ENCODE measurements around the gene RAB6B. TPM values are rescaled to one million over a fixed set of nuclear protein-coding genes. Genes with fewer than 3 reads are reported as not detected.

Gene RAB6B
- total RNA-seq, 1 donor from 2014 or later = 0.61 TPM

DNA sequence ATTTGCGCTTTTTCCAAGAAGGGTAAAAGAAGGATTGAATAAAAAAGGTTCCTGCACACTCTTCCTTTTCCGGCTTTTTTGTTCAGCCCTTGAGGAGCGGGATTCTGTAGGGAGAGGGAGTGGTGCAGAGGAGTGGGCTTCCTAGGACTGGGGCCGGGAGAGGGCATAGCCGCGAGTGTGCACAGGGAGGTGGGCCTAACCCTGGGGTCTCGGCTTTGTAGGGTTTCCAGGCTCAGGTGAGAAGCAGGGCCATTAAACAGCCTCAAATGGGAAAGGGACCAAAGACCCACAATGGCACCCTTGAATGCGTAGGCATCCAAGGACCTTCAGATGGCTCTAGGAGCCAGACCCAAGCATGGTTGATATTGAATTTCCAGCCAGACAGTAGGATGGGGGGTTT lies 35.4 kb upstream of the RAB6B start:
- intact Hi-C loops (cut with micrococcal nuclease) = loop anchor here (5.0 kb wide), 1 partner anchor 281 kb away; no protein-coding TSS in a partner anchor

DNA sequence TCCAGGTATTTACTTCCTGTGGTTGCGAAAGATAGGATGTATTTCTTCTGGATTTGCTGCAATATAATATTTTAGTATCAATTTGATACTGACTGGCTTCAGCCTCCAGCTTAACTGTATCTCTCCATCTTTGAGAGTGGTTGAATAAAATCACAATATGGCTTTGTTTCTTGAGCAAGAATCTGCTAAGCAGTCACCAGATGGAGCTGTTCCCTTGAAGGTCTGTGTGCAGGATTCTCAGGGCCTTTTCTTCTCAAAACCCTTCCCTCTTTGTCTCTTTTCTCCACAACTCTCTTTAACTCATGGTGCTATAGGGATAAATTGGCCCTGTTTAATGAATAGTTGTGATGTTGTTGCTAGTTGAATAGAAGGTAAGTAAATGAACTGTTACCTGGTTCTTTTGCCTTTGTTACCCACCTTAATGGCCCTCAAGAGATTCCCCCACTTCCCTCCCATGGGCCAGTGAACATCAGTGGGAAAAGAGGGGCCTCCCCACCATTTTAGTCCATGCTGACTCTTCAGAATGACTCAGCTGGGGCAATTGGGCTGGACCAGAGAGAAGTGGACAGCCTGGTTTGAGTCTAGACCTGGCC lies 34.8 kb upstream of the RAB6B start:
- intact Hi-C loops (cut with micrococcal nuclease) = loop anchor here (1.0 to 5.0 kb wide), 3 partner anchors 282 to 544 kb away; no protein-coding TSS in a partner anchor

DNA sequence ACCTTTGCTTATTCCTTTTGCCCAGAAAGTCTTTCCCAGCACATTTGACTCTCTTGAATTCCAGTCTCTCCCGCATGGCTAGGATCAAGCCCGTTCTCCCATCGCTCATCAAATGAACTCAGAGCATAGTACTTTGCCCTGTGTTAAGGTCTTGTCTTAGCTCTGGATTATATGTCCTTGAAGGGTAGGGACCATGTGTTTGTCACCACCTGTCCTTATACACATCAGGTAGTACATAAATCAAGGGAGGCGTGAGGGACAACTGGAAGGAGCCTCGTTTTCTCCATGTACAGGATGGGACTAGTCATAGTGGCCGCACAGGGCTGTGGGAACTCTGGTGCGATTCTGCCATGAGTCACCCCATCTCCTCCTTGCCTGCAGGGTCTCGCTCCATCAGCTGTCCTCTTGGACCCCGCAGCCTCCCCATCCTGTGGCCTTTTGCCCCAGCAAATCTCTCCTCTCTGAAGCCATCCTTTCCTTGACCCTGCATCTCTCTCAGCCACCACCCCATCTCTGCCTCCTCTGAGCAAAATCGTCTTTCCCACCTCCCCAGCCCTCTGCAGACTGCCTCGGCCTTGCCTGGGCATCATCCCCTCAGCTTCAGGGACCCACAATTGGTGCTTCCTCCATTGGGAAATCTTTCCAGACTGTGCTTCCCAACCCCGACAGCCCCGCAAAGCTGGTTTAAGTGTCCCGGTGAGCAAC lies 33.4 kb upstream of the RAB6B start:
- intact Hi-C loops (cut with micrococcal nuclease) = loop anchor here (10.0 kb wide), 1 partner anchor 424 kb away; no protein-coding TSS in a partner anchor

DNA sequence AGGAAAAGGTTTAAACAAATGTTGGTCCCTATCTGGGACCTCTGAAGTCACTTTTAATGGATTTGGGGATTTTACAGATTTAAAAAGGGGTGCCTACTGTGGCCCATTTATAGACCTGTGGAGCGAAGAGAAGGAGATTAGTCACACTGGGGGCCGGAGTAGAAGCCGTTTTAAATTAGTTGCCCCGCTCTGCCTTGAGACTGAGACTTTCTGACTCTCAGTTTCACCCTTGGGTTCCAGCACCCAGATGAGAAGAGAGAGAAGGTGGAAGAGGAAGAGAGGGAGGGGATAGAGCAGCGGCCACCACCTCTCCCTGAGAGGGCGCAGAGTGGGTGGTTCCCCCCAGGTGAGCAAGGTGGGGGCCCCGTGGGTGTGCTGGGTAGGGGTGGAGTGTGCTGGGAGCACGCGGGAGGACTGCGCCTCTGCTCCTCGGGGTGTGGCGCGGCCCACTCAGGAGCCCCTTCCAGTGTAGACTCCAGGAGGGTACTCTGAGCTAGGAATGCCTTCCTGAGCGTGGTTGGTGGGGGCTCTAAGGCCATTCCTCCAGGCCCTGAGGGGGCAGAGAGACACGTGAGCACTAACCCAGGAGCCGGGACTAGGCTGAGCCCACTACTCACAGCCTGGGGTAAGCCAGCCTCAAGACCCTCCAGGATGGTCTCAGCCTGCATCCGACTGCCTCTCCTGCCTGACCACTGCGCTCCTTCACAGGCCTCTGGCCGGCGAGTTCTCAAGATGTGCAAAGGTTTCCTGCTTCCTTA lies 32.6 kb upstream of the RAB6B start:
- intact Hi-C loops (cut with micrococcal nuclease) = loop anchor here (10.0 kb wide), 1 partner anchor 424 kb away; no protein-coding TSS in a partner anchor

DNA sequence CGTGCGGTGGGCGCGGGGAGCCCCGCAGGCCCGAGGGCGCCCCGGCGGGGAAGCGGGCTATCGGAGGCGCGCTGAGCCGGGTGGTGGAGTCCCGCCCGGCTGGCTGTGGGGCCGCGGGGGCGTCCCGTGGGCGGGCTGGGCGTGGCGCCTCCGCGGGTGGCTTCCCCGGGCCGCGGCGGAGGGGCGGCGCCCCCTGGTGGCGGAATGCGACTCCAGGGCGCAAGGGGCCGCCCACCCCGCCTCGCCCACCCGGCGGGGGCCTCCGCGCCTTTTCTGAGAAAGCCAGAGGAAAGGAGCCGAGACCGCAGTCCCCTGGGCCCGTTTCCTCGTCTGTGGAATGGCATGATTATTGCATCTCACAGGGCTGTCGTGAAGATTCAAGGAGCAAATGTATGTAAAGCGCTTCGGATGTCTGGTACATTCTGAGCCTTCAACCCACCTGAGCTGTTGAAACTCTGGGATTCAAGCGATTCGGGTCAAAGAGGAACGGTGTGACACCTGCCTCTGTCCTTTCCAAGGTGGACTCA lies 31.9 kb upstream of the RAB6B start:
- intact Hi-C loops (cut with micrococcal nuclease) = loop anchor here (1.0 to 10.0 kb wide), 5 partner anchors 108 to 1201 kb away; partner anchors contain the start of gene CDV3

DNA sequence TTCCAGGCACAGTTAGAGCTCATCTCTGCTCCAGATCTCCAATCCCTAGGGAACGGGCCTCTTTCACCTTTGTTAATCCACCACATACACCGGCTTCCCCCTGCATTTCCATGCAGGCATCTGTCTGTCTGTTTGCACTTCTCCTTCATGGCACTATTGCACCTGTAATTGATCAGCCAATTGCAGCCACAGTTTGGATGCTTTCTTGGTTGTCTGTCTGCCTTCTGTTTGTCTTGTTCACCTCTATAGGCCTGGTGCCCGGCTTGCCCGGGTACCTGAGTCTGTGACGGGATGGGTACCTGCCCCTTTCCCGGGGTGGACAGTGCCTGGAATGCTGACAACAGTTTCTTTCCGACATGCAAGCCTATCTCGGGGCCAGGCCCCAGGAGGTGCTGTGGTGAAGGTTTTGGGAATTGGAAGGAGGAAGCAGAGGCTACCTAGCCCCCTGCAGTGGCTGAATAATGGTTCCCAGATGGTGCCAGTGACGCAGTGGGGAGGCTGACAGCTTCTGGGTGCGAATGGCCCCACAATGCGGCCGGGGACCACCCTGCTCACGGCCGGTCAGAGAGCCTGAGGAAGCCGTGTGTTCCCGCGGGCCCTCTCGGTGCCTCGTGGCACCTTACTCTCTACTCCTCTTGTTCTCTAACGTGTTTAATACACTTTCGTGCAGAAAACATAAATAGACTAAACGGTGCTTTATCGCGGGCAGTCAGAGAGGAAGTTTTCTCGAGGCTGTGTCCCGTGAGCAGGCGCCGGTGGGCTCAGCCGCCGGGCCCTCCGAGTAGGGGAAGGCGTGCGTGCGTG lies 31.3 kb upstream of the RAB6B start:
- intact Hi-C loops (cut with micrococcal nuclease) = loop anchor here (1.0 to 10.0 kb wide), 5 partner anchors 108 to 1201 kb away; partner anchors contain the start of gene CDV3

DNA sequence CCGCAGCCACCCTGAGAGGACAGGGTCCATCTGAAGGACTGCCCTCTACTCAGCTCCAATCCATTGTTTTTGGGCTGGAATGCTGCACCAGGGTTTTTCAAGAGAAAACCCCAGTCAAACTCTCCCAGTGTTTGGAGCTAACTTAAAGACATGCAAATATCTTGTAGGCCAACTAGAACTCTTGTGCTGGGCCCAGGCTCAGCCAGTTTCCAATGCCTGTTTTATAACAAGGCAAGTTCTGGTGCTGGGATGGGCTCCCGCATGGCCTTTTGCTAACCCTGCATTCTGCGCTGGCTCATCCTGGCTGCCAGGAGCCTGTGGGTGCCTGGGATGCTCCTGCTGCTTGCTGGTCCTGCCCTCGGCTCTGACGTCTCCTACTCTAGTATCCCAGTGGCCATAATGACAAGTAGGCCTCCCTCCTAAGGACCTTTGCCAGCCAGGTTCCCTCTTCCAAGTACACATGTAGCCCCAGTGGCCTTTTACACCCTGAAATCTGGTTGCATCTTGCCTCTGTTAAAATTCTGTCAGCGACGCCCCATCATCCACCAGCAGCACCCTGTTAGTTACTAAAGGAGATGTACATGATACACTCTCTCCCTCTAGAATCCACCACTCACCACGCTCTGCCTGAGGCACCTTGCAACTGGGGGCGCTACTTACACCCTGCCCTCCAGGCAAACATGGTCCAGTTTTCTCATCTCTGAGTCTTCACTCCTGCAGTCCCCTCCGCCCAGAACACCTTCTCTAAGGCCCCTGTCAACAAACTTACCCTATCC lies 30.5 kb upstream of the RAB6B start:
- intact Hi-C loops (cut with micrococcal nuclease) = loop anchor here (2.0 to 10.0 kb wide), 2 partner anchors 353 to 421 kb away; partner anchors contain the start of gene CDV3

DNA sequence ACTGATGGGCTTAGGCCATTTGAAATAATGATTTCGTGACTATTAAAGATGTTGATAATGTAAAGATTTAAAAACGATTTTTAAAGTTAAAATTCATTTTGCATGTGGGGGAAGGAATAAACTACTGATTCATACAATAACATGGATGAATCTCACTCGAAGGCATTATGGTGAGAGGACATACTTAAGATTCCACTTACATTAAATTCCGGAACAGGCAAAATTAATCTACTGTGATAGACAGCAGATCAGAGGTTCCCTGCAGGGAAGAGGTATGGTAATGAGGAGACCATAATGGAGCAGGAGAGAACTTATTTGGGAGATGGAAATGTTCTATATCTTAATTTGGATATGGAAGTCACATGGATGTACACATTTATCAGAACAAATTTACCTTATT lies 28.4 kb upstream of the RAB6B start:
- intact Hi-C loops (cut with micrococcal nuclease) = loop anchor here (10.0 kb wide), 1 partner anchor 419 kb away; no protein-coding TSS in a partner anchor

DNA sequence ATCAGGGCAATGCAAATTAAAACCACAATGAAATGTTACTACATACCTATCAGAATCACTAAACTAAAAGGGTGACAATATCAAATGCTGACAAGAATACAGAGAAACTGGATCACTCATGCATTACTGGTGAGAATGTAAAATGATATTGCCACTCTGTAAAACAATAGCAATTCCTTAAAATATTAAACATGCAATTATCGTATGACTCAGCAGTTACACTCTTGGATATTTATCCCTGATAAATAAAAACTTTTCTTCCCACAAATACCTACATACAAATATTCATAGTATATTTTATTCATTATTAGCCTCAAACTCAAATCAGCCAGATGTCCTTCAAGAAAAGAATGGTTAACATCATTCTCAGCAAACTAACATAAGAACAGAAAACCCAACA lies 25.9 kb upstream of the RAB6B start:
- intact Hi-C loops (cut with micrococcal nuclease) = loop anchor here (10.0 kb wide), 1 partner anchor 417 kb away; no protein-coding TSS in a partner anchor

DNA sequence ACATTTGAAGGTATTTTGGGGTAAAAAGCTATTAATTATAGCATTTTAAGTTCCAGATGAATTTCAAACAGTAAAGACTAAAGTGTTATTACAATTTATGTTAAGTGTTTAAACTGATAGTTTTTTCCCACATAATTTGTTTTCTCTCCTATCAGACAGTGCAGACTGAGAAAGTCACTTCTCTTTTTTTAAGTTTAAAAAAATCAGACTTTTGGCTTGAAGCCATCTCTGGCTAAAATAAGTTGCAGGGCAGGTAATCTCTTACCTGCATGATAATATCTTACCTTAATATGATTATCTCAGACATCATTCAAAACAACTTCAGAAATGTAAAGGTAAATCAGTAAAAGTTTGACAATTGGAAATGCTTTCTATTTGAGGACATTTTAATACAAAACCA lies 21.5 kb upstream of the RAB6B start:
- intact Hi-C loops (cut with micrococcal nuclease) = no loop called here

DNA sequence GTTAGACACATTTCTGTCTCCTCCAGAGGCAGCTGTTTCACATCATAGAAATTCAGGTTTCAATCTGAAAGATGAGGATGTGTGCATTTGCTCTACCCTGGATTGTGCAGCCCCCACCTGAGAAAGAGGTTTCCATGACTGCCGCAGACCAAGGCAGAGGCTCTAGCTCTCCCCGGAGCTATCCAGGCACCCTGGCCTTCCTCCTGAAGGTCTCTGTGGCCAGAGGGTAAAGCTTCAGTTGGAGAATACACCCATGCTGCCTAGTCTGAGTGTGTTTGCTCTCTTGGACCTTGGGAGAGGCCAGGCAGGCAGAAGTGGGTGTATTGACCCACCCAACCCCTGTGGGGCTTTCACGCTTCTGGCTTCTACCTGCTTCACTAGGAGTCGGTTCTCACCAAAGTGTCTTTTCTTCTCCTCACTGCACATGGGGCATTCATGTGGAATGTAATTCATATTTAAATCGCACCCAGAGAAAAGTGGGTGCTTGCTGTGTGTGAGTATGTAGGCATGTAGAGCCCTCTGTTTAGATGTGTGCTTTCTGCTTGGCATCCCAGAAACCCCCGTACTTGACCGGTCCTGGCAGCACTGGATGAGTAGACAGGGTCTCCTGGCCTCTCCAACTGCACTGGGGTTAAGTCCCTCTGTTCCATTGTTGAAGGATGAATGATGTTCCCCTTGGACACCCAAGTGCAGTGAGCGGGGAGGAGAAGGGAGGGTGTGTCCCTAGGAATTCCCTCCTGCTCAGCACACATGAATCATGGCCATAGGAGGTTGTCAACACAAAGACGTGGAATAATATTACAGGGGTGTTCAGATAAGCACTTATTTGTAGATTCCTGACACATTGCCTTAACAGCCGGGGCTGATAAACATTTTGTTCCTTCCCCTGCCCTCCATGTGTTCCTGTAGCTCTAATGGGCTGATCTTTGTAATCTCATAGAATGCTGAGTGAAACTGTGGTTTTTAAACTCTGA lies 20.3 kb upstream of the RAB6B start:
- intact Hi-C loops (cut with micrococcal nuclease) = no loop called here

DNA sequence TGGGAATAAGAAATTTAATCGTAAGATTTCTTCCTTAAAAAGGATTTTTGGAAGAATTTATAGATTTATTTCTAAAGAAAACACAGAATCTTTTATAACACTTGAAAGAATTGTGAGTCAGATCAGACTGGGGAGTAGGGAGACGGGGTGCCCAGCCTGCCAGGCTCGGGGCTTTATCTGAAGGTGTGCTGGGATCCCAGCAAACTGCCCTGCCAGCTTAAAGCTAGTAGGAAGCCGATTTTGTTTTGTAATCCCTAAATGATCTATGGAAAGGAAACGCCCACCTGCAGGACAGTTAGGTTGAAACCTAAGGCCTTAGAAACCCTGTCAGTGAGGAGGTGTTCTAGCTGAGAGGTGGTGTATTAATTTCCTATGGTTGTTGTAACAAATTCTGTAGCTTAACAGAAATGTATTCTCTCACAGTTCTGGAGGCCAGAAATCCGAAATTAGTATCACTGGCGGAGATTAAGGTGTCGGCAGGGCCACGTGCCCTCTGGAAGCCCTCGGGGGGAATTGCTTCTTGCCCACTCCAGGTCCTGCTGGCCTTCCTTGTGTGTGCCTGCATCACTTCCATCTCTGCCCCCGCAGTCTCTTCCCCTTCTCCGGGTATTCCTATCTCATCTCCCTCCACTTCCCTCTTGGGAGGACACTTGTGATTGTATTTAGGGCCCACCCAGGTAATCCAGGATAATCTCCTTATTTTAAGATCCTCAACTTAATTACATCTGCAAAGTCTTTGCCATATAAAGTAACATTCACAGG lies 19.3 kb upstream of the RAB6B start:
- intact Hi-C loops (cut with micrococcal nuclease) = no loop called here

DNA sequence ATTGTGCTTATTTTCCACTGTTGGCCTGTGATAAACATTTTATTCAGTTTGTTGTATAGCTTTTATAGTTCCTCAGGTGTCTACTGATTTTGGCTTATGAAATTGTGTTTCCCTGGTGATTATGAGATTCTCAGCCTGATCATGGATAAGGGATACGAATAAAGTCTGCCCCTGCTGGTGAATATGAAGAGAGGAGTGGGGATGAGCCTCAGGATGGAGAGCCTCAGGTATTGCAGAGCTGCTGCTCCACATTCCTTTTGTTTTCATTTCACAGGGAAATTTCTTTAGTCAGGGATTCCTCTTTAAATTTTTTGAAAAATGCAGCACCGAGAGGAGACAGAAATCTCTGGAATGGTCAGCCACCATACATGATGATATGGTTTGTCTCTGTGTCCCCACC lies 14.7 kb upstream of the RAB6B start:
- intact Hi-C loops (cut with micrococcal nuclease) = no loop called here

DNA sequence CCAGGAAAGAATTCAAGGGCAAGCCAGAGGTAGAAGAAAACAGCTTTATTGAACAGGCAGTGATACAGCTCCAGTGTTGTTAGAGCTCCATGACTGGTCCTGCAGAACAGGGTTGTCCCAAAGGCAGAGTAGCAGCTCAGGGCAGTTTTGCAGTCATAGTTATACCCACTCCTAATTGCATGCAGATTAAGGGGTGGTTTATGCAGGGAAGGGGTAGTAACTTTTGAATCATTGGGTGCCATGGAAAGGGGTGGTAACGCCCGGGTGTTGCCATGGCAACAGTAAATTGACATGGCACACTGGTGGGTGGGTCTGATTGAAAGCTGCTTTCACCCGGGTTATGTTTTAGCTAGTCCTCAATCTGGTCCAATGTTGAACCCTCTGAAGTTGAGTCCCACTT lies 9.7 kb upstream of the RAB6B start:
- intact Hi-C loops (cut with micrococcal nuclease) = no loop called here

DNA sequence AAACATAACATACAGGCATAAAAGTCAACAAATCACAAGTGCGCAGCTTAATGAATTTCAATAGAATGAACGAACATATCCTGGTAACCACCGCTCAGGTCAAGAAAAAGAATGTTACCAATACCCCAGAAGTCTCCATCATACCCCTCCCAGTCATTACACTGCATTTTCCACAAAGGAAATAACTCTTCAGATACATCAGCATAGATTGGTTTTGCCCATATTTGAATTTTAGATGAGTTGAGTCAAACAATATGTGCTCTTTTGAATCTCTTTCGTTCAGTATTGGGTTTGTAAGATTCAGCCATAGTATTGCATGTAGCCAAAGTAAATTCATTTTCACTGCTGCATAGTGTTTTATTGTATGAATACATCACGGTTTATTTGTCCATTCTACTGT lies 6.2 kb upstream of the RAB6B start:
- intact Hi-C loops (cut with micrococcal nuclease) = no loop called here

DNA sequence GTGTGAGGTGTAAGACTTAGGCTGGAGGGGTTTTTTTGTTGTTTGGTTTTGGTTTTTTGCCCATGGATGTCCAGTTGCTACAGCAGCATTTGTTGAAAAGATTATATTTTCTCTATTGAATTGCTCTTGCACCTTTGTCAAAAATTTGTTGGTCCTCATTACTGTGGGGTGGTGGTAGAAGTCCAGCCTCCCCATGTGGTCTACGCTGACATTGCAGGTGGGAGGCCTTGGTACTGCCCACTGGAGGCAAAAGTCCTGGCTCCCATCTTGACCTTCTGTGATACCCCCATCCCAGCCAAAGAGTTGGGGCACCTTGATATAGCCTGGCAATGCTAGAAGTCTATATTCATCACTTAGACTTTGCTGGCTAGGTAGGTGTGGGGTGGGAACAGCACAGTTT lies 5.4 kb upstream of the RAB6B start:
- intact Hi-C loops (cut with micrococcal nuclease) = no loop called here

DNA sequence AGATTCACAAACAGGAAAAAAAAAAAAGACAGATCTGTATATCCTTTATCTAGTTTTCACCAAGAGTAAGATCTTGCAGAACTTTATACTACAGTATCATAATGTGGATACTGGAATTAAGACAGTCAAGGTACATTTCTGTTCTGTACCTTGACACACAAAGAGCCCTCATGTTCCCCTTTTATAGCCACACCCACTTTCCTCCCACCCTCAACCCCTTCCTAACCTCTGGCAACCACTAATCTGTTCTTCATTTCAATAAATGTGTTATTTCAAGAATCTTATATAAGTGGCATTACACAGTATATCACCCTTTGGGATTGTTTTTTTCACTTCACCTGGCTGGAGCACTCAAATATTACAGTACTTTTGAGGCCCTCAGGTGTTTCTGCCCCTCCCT lies 3.6 kb upstream of the RAB6B start:
- intact Hi-C loops (cut with micrococcal nuclease) = no loop called here

DNA sequence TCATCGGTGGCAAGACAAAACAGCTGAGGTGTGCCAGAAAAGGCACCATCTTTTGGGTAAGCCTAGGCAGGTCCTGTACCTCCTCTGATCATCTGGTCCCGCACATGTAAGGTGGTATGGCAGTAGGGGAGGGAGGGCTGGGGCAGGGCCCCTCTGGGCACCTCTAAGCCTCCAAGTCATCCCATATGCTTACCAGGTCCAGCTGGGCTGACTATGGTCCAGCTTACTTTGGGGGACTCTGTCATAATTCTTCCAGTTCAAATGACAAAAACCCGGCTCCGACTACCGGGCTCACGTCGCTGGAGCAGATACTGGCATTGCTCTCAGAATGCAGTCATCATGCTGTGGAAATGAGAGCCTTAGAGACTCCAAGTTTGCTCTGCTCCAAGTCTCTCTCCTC lies 1.9 kb upstream of the RAB6B start:
- intact Hi-C loops (cut with micrococcal nuclease) = no loop called here
